KOPT-K1 (cell line): ENCODE results near the gene SPEM1.
"Not testable (repeated sequence)": the region's sequence is repeated elsewhere in the genome, so short reads cannot be mapped to it uniquely, and the experiment has no call there.

Source experiments
- H3K27ac ChIP-seq: fragments of 200-600 bp; sonication (generic); 2 replicates; pipeline ENCODE4 v1.5.1; 2016; ENCODE audit warnings: antibody characterized with exemption, mild to moderate bottlenecking, low read depth, low read length; ENCODE audit not compliant: poor library complexity, severe bottlenecking
- H3K36me3 ChIP-seq: fragments of 200-600 bp; sonication (generic); 2 replicates; pipeline ENCODE4 v1.5.1; 2017; ENCODE audit warnings: antibody characterized with exemption, mild to moderate bottlenecking, low read length, moderate library complexity; ENCODE audit not compliant: insufficient read depth
- H3K9me3 ChIP-seq: fragments of 200-600 bp; sonication (generic); 2 replicates; pipeline ENCODE4 v1.5.1; 2017; ENCODE audit warnings: antibody characterized with exemption, low read length, mild to moderate bottlenecking; ENCODE audit not compliant: insufficient read depth, poor library complexity, severe bottlenecking

Gene SPEM1

DNA sequence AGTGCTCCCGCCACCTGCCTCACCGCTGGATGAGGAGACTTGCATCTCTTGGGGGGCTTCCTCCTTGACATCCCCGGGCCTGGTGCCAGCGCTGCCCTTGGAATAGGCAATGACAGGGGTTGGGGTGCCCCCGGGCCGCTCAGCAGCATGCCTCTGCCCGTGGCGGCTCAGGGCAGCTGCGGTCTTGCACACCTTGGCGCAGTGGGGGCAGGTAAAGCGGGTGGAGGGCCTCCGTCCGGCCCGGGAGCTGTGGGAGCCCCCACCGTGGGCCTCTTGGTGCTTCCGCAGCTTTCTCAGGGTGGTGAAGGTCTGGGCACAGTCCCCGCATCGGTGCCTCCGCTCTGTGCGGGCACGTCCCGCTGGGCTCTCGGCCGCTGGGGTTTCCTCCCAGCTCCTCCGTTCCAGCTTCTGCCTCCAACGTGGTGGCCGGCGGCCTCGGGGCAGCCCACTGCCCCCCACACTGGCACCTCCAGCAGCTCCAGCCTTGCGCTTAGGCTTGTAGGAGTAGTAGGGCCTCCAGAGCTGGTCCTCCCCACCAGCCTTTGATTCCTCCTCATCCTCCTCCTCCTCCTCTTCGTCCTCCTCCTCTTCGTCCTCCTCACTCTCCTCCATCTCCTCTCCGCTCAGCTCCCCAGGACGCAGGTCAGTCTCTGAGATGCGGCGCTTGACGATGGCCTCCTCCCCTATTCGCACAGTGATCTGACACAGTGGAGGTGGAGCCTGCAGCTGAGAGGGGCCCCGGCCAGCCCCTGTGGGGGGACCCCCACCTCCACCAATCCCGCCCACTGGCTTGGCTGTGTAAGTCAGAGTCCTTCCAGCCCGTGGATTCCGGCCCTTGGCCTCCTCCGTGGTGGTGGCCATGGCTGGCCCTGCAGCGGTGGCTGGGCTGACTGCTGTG is 42.6 kb downstream of the SPEM1 start:
- Histone ChIP-seq H3K36me3 (peaks cover 50% of the 10 kb centered on the region), H3K9me3 (no peaks in the 10 kb centered on the region), H3K27ac (no peak overlapping the region)

DNA sequence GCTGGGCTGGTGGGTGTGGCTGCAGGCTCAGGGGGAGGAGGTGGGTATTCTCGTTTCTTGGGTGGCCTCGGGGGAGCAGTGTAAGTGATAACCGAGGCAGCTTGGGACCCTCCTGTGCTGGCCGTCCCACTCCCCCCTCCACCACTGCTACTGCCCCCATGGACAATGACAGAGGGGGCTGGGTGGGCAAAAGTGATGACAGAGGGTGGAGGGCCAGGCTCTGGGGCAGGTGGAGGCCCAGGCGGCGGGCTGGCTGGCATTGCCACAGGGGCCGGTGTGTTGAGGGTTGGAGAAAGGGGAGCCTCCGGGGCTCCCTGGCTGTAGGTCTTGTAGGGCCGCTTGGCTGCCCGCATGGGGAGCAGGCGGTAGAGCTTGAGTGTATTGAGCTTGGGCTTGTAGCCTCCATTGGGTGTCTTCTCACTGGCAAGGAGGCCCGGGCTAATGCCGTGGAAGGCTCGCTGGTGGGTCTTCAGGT is 43.3 kb downstream of the SPEM1 start:
- H3K27ac ChIP-seq: no peak overlapping the region
- peaks cover 50% of the 10 kb centered on the region for H3K36me3 ChIP-seq
- no peaks in the 10 kb centered on the region for H3K9me3 ChIP-seq

DNA sequence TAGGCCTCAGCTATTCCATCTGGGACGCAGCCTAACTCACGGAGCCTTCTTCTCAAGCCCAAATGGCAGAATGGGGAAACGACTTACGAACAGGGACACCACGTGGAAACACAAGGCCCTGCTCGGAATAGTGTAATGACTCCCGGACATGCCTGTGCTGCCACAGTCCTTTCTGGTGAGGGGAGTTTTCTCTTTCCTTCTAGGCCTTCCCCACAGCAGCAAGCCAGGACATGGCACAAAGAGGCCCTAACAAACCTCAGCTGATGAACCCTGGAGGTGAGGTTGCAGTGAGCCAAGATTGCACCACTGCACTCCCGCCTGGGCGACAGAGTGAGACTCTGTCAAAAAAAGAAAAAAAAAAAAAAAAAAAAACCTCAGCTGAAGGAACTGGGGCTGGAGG is 44.0 kb downstream of the SPEM1 start:
- H3K36me3 ChIP-seq: peaks cover 50% of the 10 kb centered on the region
- H3K27ac ChIP-seq: no peak overlapping the region
- H3K9me3 ChIP-seq: no peaks in the 10 kb centered on the region

DNA sequence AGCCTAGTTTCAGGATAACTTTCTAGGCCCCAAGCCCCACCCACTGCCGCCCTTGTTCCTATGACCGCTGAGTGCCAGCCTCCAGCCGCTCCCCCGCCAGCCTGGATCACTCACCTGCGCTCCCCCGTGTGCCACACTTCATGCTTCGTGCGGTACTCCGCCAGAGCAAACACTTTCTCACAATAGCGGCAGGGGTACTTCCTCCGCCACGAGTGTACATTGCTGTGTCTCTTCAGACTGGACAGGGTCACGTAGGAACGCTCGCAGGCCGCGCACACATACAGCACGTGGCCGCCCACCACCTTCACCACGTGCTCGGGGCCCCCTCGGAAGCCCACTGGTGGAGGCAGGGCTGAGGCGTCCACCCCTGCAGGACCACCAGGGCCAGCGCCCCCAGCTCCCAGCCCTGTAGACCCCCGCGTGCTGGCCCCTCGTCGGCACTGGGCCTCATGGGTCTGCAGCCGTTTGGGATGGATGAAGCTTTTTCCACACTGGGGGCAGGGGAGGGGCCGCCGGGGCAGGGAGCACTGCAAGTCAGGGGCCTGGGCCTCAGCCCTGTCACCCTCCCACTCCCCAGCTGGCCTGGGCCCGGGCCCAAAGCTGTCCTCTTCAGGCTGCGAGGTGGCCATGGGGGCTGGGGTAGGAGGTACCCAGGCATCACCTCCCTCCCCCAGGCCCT is 45.6 kb downstream of the SPEM1 start:
- H3K9me3 ChIP-seq: no peaks in the 10 kb centered on the region
- no peak overlapping the region for H3K27ac ChIP-seq
- H3K36me3 ChIP-seq: peaks cover 48% of the 10 kb centered on the region

DNA sequence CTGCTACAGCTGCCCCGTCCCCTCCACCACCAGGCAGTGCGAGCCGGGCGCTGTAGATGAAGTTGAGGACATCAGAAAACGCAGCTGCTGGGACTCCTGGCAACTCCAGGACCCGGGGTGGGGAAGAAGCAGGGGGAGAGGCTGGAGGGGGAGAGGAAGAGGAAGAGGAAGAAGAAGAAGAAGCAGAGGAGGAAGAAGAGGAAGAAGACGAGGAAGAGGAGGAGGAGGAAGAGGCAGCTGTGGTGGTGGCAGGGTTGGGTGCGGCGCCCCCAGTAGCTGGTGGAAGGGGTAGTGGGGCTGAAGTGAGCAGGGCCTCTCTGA is 46.2 kb downstream of the SPEM1 start:
- Histone ChIP-seq H3K27ac (peak overlapping the region; percentile 36), H3K9me3 (no peaks in the 10 kb centered on the region), H3K36me3 (peaks cover 43% of the 10 kb centered on the region)

DNA sequence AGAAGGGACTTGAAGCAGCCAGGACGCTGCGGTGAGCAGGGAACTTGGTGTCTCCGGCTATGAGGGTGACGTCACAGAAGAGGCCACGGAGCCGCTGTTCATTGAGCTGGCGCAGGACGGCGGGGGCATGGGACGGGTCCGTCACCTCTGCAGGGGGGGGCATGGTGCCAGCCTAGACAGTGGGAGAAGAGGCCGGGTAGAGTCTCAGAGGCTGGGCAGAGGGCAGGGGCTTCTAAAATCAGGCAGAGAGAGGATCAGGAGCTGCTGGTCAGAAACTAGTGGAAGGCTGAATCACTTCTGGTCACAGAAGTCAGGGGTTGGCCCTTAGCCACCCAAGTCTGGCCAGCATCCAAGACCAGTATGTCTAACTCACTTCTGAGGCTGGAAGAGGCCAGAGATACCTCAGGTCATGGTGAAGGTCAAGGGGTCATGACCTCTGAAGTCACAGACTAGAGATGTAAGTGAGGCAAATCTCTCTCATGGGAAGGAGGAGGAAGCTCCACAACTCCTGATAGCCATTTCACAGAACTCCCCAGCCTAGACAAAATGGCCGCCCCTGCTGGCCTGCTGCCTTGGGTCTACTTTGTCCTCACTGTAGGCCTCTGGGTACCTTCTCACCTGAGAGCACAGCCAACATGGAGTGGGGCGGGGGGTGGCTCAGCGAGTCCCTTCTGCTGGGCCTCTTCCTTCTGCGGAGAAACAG is 46.7 kb downstream of the SPEM1 start:
- Histone ChIP-seq H3K27ac (peak overlapping the region; percentile 36), H3K9me3 (no peaks in the 10 kb centered on the region), H3K36me3 (peaks cover 39% of the 10 kb centered on the region)

DNA sequence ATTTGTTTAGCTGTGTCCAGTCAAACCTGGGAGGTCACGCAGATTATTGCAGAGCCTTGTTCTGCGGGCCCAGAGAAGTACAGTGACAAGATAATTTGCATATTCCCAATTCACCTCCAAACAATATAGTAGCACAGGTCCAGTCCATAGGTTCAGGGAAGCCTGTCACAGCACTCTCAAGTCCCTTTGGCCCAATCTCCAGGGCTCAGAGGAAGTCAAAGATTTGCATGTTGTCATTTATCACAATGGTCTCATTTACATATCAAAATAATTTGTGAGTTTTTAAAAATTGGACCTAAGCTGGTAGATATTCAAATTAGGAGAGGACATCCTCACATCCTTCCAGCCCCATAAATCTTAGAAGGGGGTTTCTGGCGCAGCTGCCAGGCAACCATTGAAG is 47.4 kb downstream of the SPEM1 start:
- Histone ChIP-seq H3K27ac (peak overlapping the region; percentile 36), H3K9me3 (no peaks in the 10 kb centered on the region), H3K36me3 (peaks cover 34% of the 10 kb centered on the region)

DNA sequence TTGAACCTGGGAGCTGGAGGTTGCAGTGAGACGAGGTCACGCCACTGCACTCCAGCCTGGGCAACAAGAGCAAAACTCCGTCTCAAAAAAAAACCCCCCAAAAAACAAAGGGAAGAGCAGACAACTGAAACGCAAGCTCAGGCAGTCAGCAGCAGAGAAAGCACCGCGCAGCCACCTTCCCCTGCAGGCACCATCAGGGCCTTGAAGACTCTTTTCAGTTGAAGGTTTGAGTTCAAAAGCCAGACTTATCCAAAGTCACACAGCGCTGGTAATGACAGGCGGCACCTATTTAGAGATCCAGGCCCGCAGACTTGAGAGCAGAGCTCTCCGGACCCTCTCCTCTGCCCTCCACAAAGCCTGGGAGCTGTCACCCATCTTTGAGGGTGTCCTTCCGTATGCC is 48.2 kb downstream of the SPEM1 start:
- no peaks in the 10 kb centered on the region for H3K9me3 ChIP-seq
- no peak overlapping the region for H3K27ac ChIP-seq
- H3K36me3 ChIP-seq: peaks cover 26% of the 10 kb centered on the region

DNA sequence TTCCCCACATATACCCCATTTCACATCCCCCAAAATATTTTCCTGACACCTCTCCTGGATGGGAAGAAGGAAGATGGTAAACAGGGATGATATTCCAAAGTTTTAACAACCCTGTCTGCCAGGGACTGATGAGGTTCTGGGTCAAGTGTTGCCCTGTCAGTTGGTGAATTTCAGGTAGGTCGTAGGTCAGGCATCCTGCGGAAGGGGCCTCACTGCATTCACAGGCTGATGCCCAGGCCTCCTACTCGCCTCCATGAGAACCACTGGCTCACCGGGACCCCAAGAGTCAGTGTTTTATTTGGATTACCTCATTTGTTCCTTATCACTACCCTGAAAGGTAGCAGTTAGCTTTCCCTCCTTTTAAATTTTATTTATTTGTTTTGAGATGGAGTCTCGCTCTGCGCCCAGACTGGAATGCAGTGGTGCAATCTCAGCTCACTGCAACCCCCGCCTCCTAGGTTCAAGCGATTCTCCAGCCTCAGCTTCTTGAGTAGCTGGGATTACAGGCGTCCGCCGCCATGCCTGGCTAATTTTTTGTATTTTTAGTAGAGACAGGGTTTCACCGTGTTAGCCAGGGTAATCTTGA is 48.8 kb downstream of the SPEM1 start:
- no peak overlapping the region for H3K27ac ChIP-seq
- H3K9me3 ChIP-seq: no peaks in the 10 kb centered on the region

DNA sequence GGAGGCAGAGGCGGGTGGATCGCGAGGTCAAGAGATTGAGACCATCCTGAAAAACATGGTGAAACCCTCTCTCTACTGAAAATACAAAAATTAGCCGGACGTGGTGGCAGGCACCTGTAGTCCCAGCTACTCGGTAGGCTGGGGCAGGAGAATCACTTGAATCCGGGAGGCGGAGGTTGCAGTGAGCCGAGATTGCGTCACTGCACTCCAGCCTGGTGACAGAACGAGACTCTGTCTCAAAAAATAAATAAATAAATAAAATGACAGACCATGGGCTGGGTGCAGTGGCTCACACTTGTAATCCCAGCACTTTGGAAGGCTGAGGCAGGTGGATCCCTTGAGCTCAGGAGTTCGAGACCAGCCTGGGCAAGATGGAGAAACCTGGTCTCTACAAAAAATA is 49.7 kb downstream of the SPEM1 start:
- H3K27ac ChIP-seq: not testable (repeated sequence)

More for the DNA sequence above, 48.8 kb downstream of the SPEM1 start:
- peaks cover 20% of the 10 kb centered on the region for H3K36me3 ChIP-seq

DNA sequence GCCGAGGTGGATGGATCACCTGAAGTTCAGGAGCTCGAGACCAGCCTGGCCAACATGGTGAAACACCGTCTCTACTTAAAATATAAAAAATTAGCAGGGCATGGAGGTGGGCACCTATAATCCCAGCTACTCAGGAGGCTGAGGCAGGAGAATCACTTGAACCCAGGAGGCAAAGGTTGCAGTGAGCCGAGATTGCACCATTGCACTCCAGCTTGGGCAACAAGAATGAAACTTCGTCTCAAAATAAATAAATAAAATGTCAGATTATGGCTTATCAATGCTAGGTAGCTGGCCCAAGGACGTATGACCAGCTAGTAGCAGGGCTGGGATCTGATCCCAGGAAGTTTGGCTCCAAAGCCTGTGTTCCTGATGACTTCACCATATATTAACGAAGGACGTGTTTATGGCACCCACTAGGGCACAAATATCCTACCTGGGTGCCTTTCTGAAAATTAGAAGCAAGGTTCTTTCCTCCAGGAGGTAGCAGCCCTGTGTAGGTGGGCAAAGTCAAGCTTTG is 50.4 kb downstream of the SPEM1 start:
- H3K9me3 ChIP-seq, H3K27ac ChIP-seq: not testable (repeated sequence)
- peaks cover 15% of the 10 kb centered on the region for H3K36me3 ChIP-seq

More for the DNA sequence above, 49.7 kb downstream of the SPEM1 start:
- H3K36me3 ChIP-seq: peaks cover 17% of the 10 kb centered on the region
- not testable (repeated sequence) for H3K9me3 ChIP-seq
